WTC11 (cell line): Measurements from ENCODE around the gene ABCD2. TPM values are rescaled to one million over a fixed set of nuclear protein-coding genes. Genes with fewer than 3 reads are reported as not detected.

Experiments used
- ATAC-seq: fragments of 200-7000 bp; cut with Tn5 transposase; 2 replicates; pipeline ENCODE4 v1.10.0; 2021; ENCODE audit warnings: mild to moderate bottlenecking, moderate library complexity
- CTCF ChIA-PET: fragments of 300-600 bp; sonication (Branson Sonifier 250); formaldehyde crosslinking; loops from one replicate; lab custom pipeline; 2021; ENCODE audit warnings: antibody characterized with exemption; lab: Charles Lee
- POLR2A ChIA-PET: fragments of 350-600 bp; sonication (Branson Sonifier 250); formaldehyde crosslinking; loops from one replicate; lab custom pipeline; 2021; ENCODE audit warnings: antibody characterized with exemption; lab: Charles Lee
- DNase-seq: peaks from one replicate; pipeline ENCODE4 v3.0.0; 2021; ENCODE audit warnings: low spot score
- H3K27ac Mint-ChIP-seq: 2 replicates; pipeline ENCODE4 v1.8.0; 2021; ENCODE audit warnings: mixed read lengths
- H3K27me3 Mint-ChIP-seq: 2 replicates; pipeline ENCODE4 v1.8.0; 2021; ENCODE audit warnings: low read depth, mild to moderate bottlenecking, moderate library complexity, mixed read lengths
- H3K36me3 Mint-ChIP-seq: 2 replicates; pipeline ENCODE4 v1.8.0; 2021; ENCODE audit warnings: mixed read lengths
- H3K4me1 Mint-ChIP-seq: 2 replicates; pipeline ENCODE4 v1.8.0; 2022; ENCODE audit warnings: mixed read lengths
- H3K4me3 Mint-ChIP-seq: 2 replicates; pipeline ENCODE4 v1.8.0; 2021; ENCODE audit warnings: mild to moderate bottlenecking, moderate library complexity, mixed read lengths
- H3K9me3 Mint-ChIP-seq: 2 replicates; pipeline ENCODE4 v1.8.0; 2021; ENCODE audit warnings: mixed read lengths
- ATF6 ChIP-seq: sonication (generic); formaldehyde crosslinking; IDR thresholded peaks from 2 replicates; pipeline ENCODE4 v1.8.1; 2023; ENCODE audit warnings: mild to moderate bottlenecking, missing genetic modification reagents
- FOXJ3 ChIP-seq: sonication (generic); formaldehyde crosslinking; IDR thresholded peaks from 2 replicates; pipeline ENCODE4 v1.9.0; 2021; ENCODE audit warnings: missing genetic modification reagents, mild to moderate bottlenecking, borderline replicate concordance
- FOXP4 ChIP-seq: sonication (generic); formaldehyde crosslinking; IDR thresholded peaks from 2 replicates; pipeline ENCODE4 v1.8.0; 2022; ENCODE audit warnings: mild to moderate bottlenecking, missing genetic modification reagents
- GABPB1 ChIP-seq: sonication (generic); formaldehyde crosslinking; IDR thresholded peaks from 2 replicates; pipeline ENCODE4 v1.8.1; 2023; ENCODE audit warnings: mild to moderate bottlenecking, missing genetic modification reagents
- NFE2L1 ChIP-seq: sonication (generic); formaldehyde crosslinking; IDR thresholded peaks from 2 replicates; pipeline ENCODE4 v1.8.1; 2023; ENCODE audit warnings: missing genetic modification reagents
- NR2C2 ChIP-seq: sonication (generic); formaldehyde crosslinking; IDR thresholded peaks from 2 replicates; pipeline ENCODE4 v1.8.0; 2022; ENCODE audit warnings: mild to moderate bottlenecking, missing genetic modification reagents
- PREB ChIP-seq: sonication (generic); formaldehyde crosslinking; IDR thresholded peaks from 2 replicates; pipeline ENCODE4 v1.8.1; 2022; ENCODE audit warnings: mild to moderate bottlenecking, missing genetic modification reagents, moderate library complexity, borderline replicate concordance
- STAT6 ChIP-seq: sonication (generic); formaldehyde crosslinking; conservative IDR thresholded peaks from 2 replicates; pipeline ENCODE4 v1.8.1; 2023; ENCODE audit warnings: mild to moderate bottlenecking, low read depth, missing genetic modification reagents, moderate library complexity
- TP53 ChIP-seq: sonication (generic); formaldehyde crosslinking; IDR thresholded peaks from 2 replicates; pipeline ENCODE4 v1.8.1; 2023; ENCODE audit warnings: mild to moderate bottlenecking, missing genetic modification reagents
- ZNF232 ChIP-seq: sonication (generic); formaldehyde crosslinking; IDR thresholded peaks from 2 replicates; pipeline ENCODE4 v1.8.0; 2022; ENCODE audit warnings: mild to moderate bottlenecking, missing genetic modification reagents
- ZNF317 ChIP-seq: sonication (generic); formaldehyde crosslinking; IDR thresholded peaks from 2 replicates; pipeline ENCODE4 v1.8.1; 2023; ENCODE audit warnings: low read depth, mild to moderate bottlenecking, moderate library complexity, missing genetic modification reagents, borderline replicate concordance
- ZNF396 ChIP-seq: fragments of 250-450 bp; sonication (Bioruptor Pico); IDR thresholded peaks from 2 replicates; pipeline ENCODE4 v1.8.0; 2021; ENCODE audit warnings: mild to moderate bottlenecking, moderate library complexity, borderline replicate concordance
- ZNF512 ChIP-seq: sonication (generic); formaldehyde crosslinking; IDR thresholded peaks from 2 replicates; pipeline ENCODE4 v1.8.1; 2022; ENCODE audit warnings: missing genetic modification reagents, borderline replicate concordance
- ZSCAN18 ChIP-seq: fragments of 250-450 bp; sonication (Bioruptor Pico); IDR thresholded peaks from 2 replicates; pipeline ENCODE4 v2.1.2; 2022; ENCODE audit warnings: mild to moderate bottlenecking, moderate library complexity
- total RNA-seq: library from RNA; stranded (reverse); gene quantifications from 3 replicates; pipeline ENCODE4 v1.2.3, GENCODE V29; 2021

ABCD2 gene
- total RNA-seq, 1 experiment from 2014 or later: not detected

GRCh38 chr12:39606712-39607423 is 12.7 kb downstream of the ABCD2 start (continued):
- no peak for TF ChIP-seq ATF6 (CRISPR knock-in tag)
- no peak for TF ChIP-seq ZNF232

- Mint-ChIP-seq H3K27ac (no peak overlapping the region), H3K4me1 (peaks cover 8% of the 10 kb centered on the region), H3K27me3 (no peaks in the 10 kb centered on the region), H3K36me3 (no peaks in the 10 kb centered on the region), H3K9me3 (no peaks in the 10 kb centered on the region), H3K4me3 (no peak overlapping the region)
- ChIA-PET CTCF (no interaction called here), POLR2A (no interaction called here)
- ATAC-seq (no peak; the same call in 1 of the 2 replicates), DNase-seq (no peak)
- TF ChIP-seq ZNF232 (no peak), TP53 (CRISPR knock-in tag) (no peak), FOXP4 (CRISPR knock-in tag) (no peak), ZNF317 (CRISPR knock-in tag) (no peak), NFE2L1 (no peak), ZSCAN18 (CRISPR knock-in tag) (no peak), FOXJ3 (CRISPR knock-in tag) (no peak)
Observed at GRCh38 chr12:39605996-39606395, 13.6 kb downstream of the ABCD2 start.

GRCh38 chr12:39605501-39605900 is 14.1 kb downstream of the ABCD2 start:
- Mint-ChIP-seq H3K27me3 (no peaks in the 10 kb centered on the region), H3K27ac (no peak overlapping the region), H3K9me3 (no peaks in the 10 kb centered on the region), H3K4me3 (no peak overlapping the region), H3K36me3 (no peaks in the 10 kb centered on the region), H3K4me1 (peaks cover 8% of the 10 kb centered on the region)
- ChIA-PET POLR2A (no interaction called here), CTCF (no interaction called here)
- TF ChIP-seq FOXJ3 (CRISPR knock-in tag) (no peak), NFE2L1 (no peak), GABPB1 (no peak), ZNF396 (CRISPR knock-in tag) (no peak), PREB (CRISPR knock-in tag) (no peak), ZNF512 (CRISPR knock-in tag) (no peak), NR2C2 (no peak), STAT6 (CRISPR knock-in tag) (no peak)
- ATAC-seq (no peak), DNase-seq (no peak)
